PFSK-1 (cell line): ENCODE results near the gene EID3.

Source experiments
- FOXP2 ChIP-seq: optimal IDR thresholded peaks from 2 replicates; pipeline ENCODE3; 2011; ENCODE audit warnings: borderline replicate concordance, control low read depth, inconsistent platforms; ENCODE audit not compliant: insufficient read depth; ENCODE audit errors: extremely low read length, extremely low read depth
- POLR2AphosphoS5 ChIP-seq: IDR thresholded peaks from 2 replicates; pipeline ENCODE4 v1.6.1; 2012; ENCODE audit warnings: low read depth, mild to moderate bottlenecking, control low read depth, low read length, moderate library complexity
- SIN3A ChIP-seq: IDR thresholded peaks from 2 replicates; pipeline ENCODE4 v1.6.1; 2012; ENCODE audit warnings: mild to moderate bottlenecking, low read length, moderate library complexity, borderline replicate concordance; ENCODE audit not compliant: insufficient read depth
- TAF1 ChIP-seq: IDR thresholded peaks from 2 replicates; pipeline ENCODE4 v1.6.1; 2012; ENCODE audit warnings: low read length, control low read depth, borderline replicate concordance; ENCODE audit not compliant: insufficient read depth
- TF ChIP-seq, protein P1 (sequence below), 2 experiments: IDR thresholded peaks; 2 replicates each; pipeline versions ENCODE4 v1.6.1 to v1.8.0; 2011 to 2012; ENCODE audit warnings: low read depth in 2 of 2, low read length in 2 of 2, control low read depth in 1 of 2, inconsistent platforms in 1 of 2, mild to moderate bottlenecking in 1 of 2, moderate library complexity in 1 of 2; ENCODE audit not compliant: insufficient read depth in 1 of 2

The EID3 gene

GRCh38 chr12:104276273-104277131 is 27.0 kb upstream of the EID3 start:
- TF ChIP-seq, protein P1, sequence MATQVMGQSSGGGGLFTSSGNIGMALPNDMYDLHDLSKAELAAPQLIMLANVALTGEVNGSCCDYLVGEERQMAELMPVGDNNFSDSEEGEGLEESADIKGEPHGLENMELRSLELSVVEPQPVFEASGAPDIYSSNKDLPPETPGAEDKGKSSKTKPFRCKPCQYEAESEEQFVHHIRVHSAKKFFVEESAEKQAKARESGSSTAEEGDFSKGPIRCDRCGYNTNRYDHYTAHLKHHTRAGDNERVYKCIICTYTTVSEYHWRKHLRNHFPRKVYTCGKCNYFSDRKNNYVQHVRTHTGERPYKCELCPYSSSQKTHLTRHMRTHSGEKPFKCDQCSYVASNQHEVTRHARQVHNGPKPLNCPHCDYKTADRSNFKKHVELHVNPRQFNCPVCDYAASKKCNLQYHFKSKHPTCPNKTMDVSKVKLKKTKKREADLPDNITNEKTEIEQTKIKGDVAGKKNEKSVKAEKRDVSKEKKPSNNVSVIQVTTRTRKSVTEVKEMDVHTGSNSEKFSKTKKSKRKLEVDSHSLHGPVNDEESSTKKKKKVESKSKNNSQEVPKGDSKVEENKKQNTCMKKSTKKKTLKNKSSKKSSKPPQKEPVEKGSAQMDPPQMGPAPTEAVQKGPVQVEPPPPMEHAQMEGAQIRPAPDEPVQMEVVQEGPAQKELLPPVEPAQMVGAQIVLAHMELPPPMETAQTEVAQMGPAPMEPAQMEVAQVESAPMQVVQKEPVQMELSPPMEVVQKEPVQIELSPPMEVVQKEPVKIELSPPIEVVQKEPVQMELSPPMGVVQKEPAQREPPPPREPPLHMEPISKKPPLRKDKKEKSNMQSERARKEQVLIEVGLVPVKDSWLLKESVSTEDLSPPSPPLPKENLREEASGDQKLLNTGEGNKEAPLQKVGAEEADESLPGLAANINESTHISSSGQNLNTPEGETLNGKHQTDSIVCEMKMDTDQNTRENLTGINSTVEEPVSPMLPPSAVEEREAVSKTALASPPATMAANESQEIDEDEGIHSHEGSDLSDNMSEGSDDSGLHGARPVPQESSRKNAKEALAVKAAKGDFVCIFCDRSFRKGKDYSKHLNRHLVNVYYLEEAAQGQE (IDR thresholded peaks at IDR 0.05; ENCODE audit: insufficient read depth in 1 of 2, low read depth in 2 of 2, low read length in 2 of 2), result no peak
- no peak for TF ChIP-seq FOXP2
- TF ChIP-seq TAF1, result no peak
- no peak for TF ChIP-seq POLR2AphosphoS5
- no peak for TF ChIP-seq SIN3A

- no peak for TF ChIP-seq FOXP2
- TF ChIP-seq POLR2AphosphoS5, result no peak
- TF ChIP-seq TAF1, result no peak
- TF ChIP-seq, protein P1 (IDR thresholded peaks at IDR 0.05; ENCODE audit: insufficient read depth in 1 of 2, low read depth in 2 of 2, low read length in 2 of 2), result no peak
Observed at GRCh38 chr12:104279164-104279563, 24.4 kb upstream of the EID3 start.

GRCh38 chr12:104280111-104280510 is 23.4 kb upstream of the EID3 start:
- TF ChIP-seq, protein P1 (IDR thresholded peaks at IDR 0.05; ENCODE audit: insufficient read depth in 1 of 2, low read depth in 2 of 2, low read length in 2 of 2), result no peak
- no peak for TF ChIP-seq POLR2AphosphoS5
- TF ChIP-seq FOXP2, result no peak
- no peak for TF ChIP-seq TAF1
- no peak for TF ChIP-seq SIN3A

DNA sequence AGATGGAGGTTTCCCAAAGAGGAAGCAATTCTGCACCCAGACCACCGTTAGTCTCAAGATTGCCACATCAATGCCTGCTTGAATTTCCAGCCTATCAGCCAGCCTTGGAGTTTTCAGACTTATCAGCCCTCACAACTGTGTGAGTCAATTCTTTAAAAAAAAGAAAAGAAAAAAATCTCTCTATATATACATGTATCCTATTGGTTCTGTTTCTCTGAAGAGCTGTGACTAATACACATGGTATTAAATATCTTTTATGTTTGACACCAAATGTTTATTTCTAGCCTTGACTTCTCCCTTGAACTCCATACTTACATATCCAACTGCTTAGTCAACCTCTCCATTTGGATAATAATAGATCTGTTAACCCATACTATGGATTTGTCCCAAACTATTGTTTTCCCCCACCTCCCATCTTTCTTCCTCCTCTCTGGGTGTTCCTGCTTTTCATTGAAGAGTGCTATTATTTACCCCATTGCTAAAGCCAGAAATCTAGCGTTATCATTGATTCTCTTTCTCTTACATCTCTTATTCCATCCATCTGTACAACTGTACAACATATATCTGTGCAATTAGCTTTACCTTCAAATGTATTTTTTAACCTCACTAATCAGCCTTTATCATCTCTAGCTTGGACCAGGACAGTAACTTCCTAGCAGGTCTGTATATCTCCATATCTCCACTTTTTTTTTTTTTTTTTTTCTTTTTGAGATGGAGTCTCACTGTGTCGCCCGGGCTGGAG is 22.7 kb upstream of the EID3 start:
- TF ChIP-seq FOXP2 (no peak), TAF1 (no peak), SIN3A (no peak), POLR2AphosphoS5 (no peak)
- TF ChIP-seq, protein P1 (IDR thresholded peaks at IDR 0.05; ENCODE audit: insufficient read depth in 1 of 2, low read depth in 2 of 2, low read length in 2 of 2), result no peak
